Measurements from ENCODE around the gene SCARF1.

SCARF1 gene

GRCh38 chr17:1629504-1630310, 15.8 kb downstream of the SCARF1 start:
- ATAC-seq: peak; percentile 13; the same call in 2 of the 3 replicates

GRCh38 chr17:1628856-1629503, 16.6 kb downstream of the SCARF1 start:
- peak; percentile 87 for ATAC-seq
- TF ChIP-seq CSDC2 (CRISPR knock-in tag; IDR thresholded peaks at IDR 0.05): no peak

More at GRCh38 chr17:1629504-1630310, 15.8 kb downstream of the SCARF1 start:
- TF ChIP-seq CSRNP3 (CRISPR knock-in tag; IDR thresholded peaks at IDR 0.05) (no peak), CREB5 (CRISPR knock-in tag; IDR thresholded peaks at IDR 0.05; ENCODE audit: low read depth) (no peak), ZC3H10 (CRISPR knock-in tag; IDR thresholded peaks at IDR 0.05) (no peak), PATZ1 (CRISPR knock-in tag; IDR thresholded peaks at IDR 0.05; ENCODE audit: borderline replicate concordance) (no peak), ZFP30 (CRISPR knock-in tag; IDR thresholded peaks at IDR 0.05) (no peak), BACH2 (CRISPR knock-in tag; IDR thresholded peaks at IDR 0.05; ENCODE audit: borderline replicate concordance) (no peak), CSDC2 (CRISPR knock-in tag; IDR thresholded peaks at IDR 0.05) (no peak), ZNF565 (CRISPR knock-in tag; conservative IDR thresholded peaks at IDR 0.05; ENCODE audit: low read depth) (no peak), ZFP3 (CRISPR knock-in tag; IDR thresholded peaks at IDR 0.05) (no peak), PPARA (CRISPR knock-in tag; IDR thresholded peaks at IDR 0.05; ENCODE audit: borderline replicate concordance) (no peak), TSHZ2 (CRISPR knock-in tag; IDR thresholded peaks at IDR 0.05) (no peak), ZNF8 (CRISPR knock-in tag; IDR thresholded peaks at IDR 0.05) (no peak), ZNF70 (CRISPR knock-in tag; IDR thresholded peaks at IDR 0.05) (no peak), GLIS3 (CRISPR knock-in tag; IDR thresholded peaks at IDR 0.05) (no peak), TCF4 (CRISPR knock-in tag; IDR thresholded peaks at IDR 0.05; ENCODE audit: borderline replicate concordance) (no peak), OSR1 (CRISPR knock-in tag; IDR thresholded peaks at IDR 0.05) (no peak), ARNTL (CRISPR knock-in tag; IDR thresholded peaks at IDR 0.05; ENCODE audit: borderline replicate concordance, low read depth) (no peak), ESRRG (CRISPR knock-in tag; IDR thresholded peaks at IDR 0.05) (no peak), ISL1 (CRISPR knock-in tag; IDR thresholded peaks at IDR 0.05) (no peak), RARB (CRISPR knock-in tag; IDR thresholded peaks at IDR 0.05) (no peak)

- peak; percentile 91; the same call in 1 of the 2 replicates for TF ChIP-seq SNAI2 (CRISPR knock-in tag; IDR thresholded peaks at IDR 0.05)
- TF ChIP-seq TSHZ2 (CRISPR knock-in tag; IDR thresholded peaks at IDR 0.05): 0 out of 2 replicates have a peak, but pooled peaks have one; percentile 25
- TF ChIP-seq PATZ1 (CRISPR knock-in tag; IDR thresholded peaks at IDR 0.05; ENCODE audit: borderline replicate concordance): no peak
- TF ChIP-seq ZFP3 (CRISPR knock-in tag; IDR thresholded peaks at IDR 0.05): no peak
- TF ChIP-seq ZC3H10 (CRISPR knock-in tag; IDR thresholded peaks at IDR 0.05): no peak
- TF ChIP-seq RARB (CRISPR knock-in tag; IDR thresholded peaks at IDR 0.05): no peak
- no peak for TF ChIP-seq ISL1 (CRISPR knock-in tag; IDR thresholded peaks at IDR 0.05)
- TF ChIP-seq ARNTL (CRISPR knock-in tag; IDR thresholded peaks at IDR 0.05; ENCODE audit: borderline replicate concordance, low read depth): no peak
- peak; percentile 91 for ATAC-seq
Observed at GRCh38 chr17:1627982-1628855, 17.3 kb downstream of the SCARF1 start, which contains the start of gene SLC43A2. Gene SLC43A2 (minus strand): TSS chr17:1628834. CDS start chr17:1627874, 960 bp downstream.
